Activated T-cell treated with anti-CD3 and anti-CD28 coated beads for 24 hours (primary cell): Measurements from ENCODE around the gene CTPS1.

ENCODE experiments used
- DNase-seq: peaks from one replicate; pipeline ENCODE4 v3.0.0-alpha.2; 2020; ENCODE audit warnings: low read depth

CTPS1 gene

DNA sequence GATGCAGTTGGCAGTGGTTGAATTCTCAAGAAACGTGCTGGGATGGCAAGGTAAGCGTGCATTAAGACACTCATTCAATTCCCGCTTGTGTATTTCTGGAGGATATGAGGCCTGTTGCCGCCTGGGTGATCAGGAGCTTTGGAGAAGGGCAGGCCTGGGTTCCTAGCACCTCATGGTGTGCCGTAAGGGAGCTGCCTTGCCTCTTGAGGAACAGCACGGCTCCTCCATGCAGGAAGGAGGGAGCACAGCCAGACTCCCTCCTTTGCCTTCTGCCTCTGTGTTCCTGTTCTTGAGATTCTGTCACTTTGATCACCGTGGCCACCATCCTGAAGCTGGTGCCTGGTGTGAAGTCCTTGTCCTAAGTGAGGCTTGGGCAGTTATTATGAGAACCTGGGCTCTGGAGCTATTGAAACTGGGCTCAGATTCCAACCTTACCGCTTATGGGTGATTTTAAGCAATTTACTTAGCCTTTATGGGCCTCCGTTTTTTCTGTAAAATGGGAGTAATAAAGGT is 23.7 kb downstream of the CTPS1 start:
- no peak for DNase-seq

DNA sequence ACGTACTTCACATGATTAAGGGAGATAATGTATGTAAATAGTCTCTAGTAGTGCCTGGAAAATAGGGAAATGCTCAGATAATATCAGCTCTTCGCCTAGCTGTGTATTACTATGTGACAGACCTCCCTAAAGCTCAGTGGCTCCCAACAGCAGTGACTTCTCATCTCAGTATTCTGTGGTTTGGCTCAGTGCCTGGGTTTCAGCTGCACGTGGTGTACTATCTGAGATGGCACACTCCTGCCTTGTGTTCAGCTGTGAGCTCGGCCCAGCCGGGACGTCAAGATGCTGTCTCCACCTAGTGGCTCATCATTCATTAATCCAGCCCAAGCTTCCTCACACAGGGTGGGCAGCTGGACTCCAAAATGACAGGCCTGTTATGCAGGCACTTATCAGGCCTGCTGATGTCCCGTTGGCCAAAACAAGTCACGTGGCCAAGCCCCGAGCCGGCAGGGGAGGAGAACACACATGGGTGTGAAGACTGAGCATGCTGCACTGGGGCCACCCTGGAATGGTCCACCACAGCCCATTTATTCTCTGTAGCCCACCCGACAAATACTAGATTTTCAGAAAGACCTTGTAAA is 24.2 kb downstream of the CTPS1 start:
- DNase-seq = peak; percentile 83

- DNase-seq = no peak
These were observed 26.4 kb downstream of the CTPS1 start for GRCh38 chr1:41005876-41006275.

DNA sequence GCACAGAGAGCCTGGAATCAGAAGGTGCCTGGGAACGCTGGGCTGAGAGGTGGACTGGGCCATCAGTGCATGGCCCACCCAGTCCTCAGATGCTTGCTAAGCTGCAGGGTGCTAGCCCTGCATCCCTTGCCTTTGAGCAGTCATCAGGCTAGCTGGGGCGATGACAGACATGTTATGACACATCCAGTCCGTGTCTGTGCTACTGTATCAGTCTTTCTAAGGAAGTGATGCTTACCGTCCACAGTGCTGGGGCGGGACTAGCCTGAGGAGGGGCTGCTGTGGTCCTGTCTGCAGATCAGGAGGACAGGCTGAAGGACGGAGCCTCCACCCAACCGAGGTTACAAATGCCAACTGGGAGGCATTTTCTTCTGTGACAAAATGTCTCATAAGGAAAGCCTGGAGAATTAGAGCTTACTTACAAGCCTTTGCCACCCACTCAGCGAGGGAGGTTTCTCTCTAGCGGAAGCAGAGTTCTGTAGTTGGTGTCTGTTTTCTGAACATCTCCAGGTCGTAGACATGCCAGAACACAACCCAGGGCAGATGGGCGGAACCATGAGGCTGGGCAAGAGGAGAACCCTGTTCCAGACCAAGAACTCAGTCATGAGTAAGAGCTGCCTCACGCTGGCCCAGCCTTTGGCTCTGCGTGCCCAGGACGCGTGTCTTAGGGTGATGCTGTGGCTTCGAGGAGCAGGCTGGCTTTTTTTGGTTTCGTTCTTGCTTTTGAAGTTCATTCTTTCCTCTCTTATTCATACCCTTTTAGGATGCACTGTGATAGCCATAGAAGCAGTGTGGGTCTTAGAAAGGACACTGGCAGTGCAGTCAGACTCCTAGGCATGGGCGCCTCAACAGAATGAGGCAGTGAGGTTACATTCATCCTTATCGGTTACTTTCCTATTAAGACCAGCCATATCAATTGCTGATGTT is 27.7 kb downstream of the CTPS1 start:
- no peak for DNase-seq

- DNase-seq = no peak
These were observed 30.0 kb downstream of the CTPS1 start for GRCh38 chr1:41009466-41009865.

DNA sequence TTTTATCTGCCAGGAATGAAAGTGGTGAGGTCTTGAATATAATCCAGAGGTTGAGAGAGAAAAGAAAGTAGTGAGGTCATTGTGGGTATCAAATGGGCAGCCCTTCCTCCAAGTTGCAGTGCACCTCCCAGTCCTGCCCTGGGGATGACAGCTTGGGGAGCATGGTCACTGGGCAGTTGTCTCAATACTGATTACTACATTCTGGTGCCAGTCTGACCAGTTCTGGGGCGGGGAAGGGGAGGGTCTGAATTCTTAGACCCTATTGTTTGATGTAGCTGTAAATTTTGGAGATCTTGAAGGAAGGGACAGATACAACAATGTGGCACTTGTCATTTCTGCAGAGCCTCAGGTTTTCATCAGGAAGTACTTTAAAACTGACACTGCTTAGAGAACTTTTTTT is 30.8 kb downstream of the CTPS1 start:
- no peak for DNase-seq

- no peak for DNase-seq
These were observed 33.5 kb downstream of the CTPS1 start for GRCh38 chr1:41013024-41013423.

DNA sequence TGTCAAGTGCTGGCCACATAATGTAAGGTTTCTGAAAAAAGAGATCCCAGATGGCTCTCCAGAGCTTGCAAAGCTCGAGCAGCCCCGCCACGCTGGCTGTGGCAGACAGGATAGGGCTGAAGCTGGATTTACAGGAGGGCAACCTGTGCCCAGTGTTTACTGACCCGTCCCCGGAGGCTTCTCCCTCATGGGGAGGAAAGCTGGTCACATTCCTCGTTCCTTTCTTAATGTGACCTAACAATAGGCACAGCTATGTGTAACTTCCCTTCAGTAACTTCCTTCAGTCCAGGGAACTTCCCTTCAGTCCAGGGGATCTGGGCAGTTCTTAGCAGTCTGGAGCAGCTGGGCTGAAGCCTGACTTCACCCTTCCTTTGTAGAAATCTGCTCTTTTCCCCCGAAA is 34.3 kb downstream of the CTPS1 start:
- DNase-seq = no peak

DNA sequence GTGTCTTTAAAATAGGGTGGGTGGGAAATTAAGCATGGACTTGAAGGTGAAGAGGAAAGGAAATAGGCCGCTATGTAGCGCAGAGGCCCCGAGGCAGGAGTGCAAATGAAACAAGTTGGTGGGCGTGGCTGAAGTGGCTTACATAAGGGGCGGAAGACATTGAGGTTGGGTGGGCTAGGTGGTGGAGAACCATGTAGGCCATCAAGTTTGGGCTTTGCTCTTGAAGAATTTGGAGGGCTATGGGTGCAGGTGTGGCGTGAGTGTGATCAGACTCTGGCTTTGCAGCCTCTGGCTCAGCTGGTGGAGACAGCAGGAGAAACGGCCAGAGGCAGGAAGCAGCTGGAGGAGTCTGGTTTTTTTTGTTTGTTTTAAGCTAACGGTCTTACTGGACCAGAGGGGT is 35.4 kb downstream of the CTPS1 start:
- no peak for DNase-seq

DNA sequence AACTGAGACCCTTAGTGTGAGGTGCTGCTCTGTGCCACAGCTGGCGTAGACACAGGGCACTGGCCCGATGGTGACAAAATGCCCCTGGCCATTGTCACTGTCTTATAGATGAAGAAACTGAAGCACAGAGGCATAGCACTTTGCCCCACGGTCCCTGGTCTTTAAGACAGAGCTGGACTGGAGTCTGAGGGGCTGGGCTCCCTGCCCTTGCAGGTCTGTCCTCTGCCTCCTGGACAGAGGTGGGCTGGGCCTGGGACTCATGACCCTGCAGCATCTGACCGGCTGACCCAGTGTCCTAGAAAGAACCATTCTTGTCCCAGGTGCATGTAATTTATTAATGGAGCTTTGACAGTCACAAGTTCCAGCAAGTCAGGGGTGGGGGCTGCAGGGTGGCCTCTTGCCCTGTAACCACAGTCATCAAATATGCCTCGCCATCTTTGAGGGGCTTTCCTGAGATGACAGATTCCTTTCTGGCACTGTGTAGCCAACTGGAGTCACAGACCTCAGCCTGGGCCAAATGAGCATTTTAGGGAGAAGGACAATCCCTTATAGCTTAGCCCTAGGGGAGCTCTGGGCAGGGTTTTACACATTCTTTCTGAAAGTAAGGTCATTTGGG is 35.9 kb downstream of the CTPS1 start:
- DNase-seq = no peak

DNA sequence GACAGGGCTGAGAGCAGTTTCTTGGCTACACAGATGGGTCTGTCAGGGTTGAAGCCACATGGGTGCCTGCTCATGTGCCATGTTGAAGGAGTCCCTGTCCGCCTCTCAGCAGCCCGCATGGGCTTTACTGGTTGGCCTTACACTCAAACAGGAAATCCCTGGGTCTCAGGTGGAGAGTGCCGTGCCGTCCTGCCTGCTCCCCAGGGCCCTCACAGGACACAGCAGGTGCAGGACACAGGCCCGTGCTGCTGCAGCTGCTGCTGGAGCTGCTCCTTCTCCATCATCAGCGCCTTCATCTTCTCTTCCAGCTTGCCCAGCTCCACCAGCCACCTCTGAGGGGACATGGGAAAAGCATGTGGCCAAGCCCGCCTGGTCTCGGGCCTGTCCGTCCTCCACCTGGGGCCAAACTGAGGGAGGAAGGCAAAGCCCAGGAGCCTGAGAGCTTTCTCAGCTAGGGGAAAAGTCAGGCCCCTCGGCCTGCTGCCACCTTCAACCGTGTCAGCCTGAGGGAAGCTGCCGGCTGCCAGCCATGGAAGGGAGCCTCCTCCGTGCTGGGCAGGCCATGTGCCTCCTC is 36.5 kb downstream of the CTPS1 start:
- DNase-seq = no peak

GRCh38 chr1:41017141-41018017 is 37.9 kb downstream of the CTPS1 start:
- DNase-seq = no peak

DNA sequence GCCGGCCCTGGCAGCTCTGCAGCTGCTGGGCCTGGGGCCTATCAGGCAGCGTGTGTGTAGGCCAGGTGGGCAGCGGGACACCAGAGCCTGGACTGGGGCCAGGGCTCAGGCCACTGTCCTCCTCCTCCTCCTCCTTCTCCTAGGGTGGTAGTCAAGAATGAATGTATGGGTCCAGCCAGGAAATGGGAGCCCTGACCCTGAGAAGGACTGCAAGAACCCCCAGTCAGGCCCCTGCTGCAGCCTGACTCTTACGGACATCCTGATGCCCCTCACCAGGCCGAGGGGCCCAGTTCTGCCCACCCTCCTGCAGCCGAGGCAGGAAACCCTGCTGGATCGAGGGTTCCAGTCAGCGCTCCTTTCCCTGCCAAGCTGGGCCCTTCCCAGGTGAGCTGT is 38.5 kb downstream of the CTPS1 start:
- DNase-seq = no peak

DNA sequence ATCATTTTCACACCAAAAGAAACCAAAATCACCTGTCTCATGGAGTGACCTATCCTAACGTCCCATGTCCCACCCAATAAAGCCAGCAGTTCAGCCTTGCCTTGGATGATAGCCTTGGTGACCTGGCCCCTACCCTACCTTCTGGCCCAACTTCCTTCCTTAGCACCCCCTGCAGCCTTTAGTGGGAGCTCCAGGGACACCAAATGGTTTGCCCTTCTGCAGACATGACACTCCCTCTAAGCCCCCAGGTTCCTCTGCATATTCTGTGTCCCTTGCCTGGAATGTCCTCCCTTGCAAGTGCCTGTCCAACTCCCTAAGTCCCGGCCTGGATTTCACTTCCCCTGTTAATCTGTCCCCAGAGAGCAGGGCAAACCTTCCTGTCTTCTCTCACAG is 39.9 kb downstream of the CTPS1 start:
- no peak for DNase-seq

GRCh38 chr1:41020109-41020576 is 40.6 kb downstream of the CTPS1 start:
- no peak for DNase-seq

DNA sequence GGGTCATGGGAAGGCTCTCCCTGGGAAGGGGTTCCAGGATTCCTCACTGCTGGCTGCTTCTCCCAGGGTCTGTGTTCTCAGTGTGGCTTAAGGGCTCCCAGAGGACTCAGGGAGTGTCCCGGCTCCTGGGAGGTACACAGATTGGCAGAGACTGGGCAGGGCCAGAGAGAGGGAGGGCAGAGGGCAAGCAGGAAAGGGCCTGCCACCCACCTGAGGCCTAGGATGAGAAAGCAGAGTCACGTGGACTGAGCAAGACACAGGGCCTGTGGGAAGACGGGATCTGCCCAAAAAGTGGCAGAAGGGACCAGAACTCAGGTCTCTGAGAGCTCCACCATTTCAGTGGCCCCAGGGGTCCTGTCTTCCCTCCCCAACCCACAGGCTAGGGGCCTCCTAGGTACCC is 41.2 kb downstream of the CTPS1 start:
- no peak for DNase-seq

DNA sequence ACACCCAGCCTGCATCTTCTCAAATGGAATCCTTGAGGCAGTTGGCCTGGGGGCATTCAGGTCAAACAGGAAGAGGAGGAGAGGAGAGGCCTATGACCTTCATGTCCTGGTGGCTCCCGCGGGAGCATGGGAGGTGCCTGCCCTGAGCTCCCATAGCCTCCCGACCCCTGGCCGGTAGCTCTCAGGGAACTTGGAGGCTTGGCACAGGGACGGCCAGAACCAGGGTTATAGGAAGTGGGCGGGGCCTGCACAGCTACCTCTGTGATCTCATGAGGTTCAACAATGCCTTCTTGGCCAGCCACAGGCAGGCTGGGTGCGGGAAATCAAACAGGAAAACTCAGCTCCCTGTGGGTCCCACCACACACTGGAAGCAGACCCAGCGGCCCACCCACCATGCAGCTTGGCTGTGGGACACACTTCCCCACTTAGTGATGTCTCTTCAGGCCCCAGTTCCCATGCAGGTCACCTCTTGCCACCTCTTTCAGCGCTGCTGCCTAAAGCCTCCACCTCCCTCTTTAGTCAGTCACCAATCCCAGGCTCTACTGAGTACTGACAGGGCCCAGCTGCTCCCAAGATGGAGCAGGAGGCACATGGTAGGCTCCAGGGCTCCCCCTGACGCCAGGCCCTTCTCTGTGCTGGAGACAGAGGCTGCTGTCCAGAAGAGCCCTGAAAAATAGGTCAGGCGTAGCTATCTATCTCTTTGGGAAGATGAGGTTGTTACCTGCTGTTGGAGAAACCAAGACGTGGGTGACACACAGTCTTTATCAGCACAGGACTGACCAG is 42.2 kb downstream of the CTPS1 start, which contains the start of gene SLFNL1:
Gene SLFNL1 (minus strand): TSS at position 200 of the 783 bp plus-strand sequence. CDS start 1,065 bp downstream, outside the sequence.
- no peak for DNase-seq

GRCh38 chr1:41022424-41022823 is 42.9 kb downstream of the CTPS1 start:
- no peak for DNase-seq

DNA sequence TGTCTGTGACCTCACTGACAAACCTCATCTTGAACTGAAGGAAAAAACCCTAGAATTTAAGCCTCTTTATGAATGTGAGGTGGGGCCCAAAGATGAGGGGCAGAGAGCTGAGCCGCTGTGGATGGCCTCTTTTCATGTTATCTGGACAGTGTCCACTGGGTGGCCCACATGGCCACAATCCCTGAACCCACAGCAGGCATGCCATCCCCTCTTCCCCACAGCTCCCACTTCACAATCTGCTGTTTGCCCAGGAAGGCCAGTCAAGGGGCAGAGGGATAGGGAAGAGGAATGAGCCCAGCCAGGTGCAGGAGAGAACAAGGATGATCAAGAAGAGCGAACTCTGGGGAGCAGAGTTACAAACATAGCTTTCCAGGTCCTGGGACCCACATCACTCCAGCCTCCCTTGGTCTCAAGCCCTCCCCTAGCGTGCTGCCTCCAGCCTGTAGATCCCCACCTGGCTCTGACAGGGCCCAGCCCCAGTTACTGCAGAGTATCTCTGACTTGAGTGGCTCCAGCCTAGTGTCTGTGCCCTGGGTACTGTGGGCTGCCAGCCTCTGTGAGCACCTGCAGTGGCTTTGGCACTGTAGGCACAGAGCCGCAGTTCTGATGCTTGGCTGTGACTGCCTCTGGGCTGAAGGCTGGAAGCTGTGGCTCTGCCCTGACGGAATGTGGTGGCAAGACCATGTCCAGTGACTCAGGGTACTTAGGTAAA is 43.9 kb downstream of the CTPS1 start:
- DNase-seq = no peak

DNA sequence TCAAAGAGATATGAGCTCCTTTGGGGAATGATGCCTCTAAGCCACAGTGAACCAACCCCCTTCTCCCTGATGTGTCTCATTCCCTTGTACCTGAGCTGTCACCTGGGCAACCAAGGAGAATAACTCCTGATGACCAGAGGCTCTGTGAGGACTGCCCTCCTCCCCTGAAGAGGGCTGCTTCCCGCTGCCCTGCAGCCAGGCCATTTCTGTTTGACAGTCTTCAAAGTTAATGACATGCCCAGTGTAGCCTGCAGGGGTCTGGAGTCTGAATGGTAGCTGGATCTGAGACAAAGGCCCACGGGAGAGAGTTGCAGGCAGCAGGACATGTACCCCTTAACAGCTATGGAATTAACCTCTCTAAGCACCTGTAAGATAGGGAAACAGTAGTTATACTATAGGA is 45.5 kb downstream of the CTPS1 start:
- no peak for DNase-seq
